Cardiac muscle cell (in vitro differentiated cells and primary cell): ENCODE data around the gene AFF2. TPM values are rescaled to one million over a fixed set of nuclear protein-coding genes. Genes with fewer than 3 reads are reported as not detected.

ENCODE experiments used
- DNase-seq, 2 donors: peaks; one replicate each; pipeline versions ENCODE4 v3.0.0 to v3.0.0-alpha.2; 2010 to 2017; ENCODE audit warnings: low read depth in 1 of 2, low spot score in 1 of 2
- H3K27ac ChIP-seq: fragments of 200-600 bp; sonication (generic); 2 replicates; pipeline ENCODE4 v1.5.1; 2016
- H3K27me3 ChIP-seq: fragments of 200-600 bp; sonication (generic); 2 replicates; pipeline ENCODE4 v1.6.0; 2016; ENCODE audit warnings: control low read depth
- H3K36me3 ChIP-seq: fragments of 200-600 bp; sonication (generic); 2 replicates; pipeline ENCODE4 v1.5.1; 2016; ENCODE audit warnings: control low read depth
- H3K4me1 ChIP-seq: fragments of 200-600 bp; sonication (generic); 2 replicates; pipeline ENCODE4 v1.8.1; 2017; ENCODE audit warnings: low read depth, mild to moderate bottlenecking, mixed run types
- H3K4me3 ChIP-seq: fragments of 200-600 bp; sonication (generic); 2 replicates; pipeline ENCODE4 v1.5.1; 2016; ENCODE audit warnings: mild to moderate bottlenecking
- H3K9me3 ChIP-seq: fragments of 200-600 bp; sonication (generic); 2 replicates; pipeline ENCODE4 v1.5.1; 2017; ENCODE audit warnings: low read depth, mild to moderate bottlenecking, control low read depth
- CTCF ChIP-seq: IDR thresholded peaks from 2 replicates; pipeline ENCODE4 v1.5.1; 2012; ENCODE audit warnings: low read depth, mild to moderate bottlenecking, low read length
- polyA plus RNA-seq: library from polyadenylated mRNA; unstranded; fragments of >200 nt; fragmentation: Nextera tagmentation; extraction: Ambion mirVana; gene quantifications from 2 replicates; pipeline ENCODE4 v1.2.1, GENCODE V29; 2016
- total RNA-seq: library from RNA; depleted of rRNA; stranded (reverse); fragments of >200 nt; gene quantifications from 2 replicates; pipeline ENCODE4 v1.2.3, GENCODE V29; 2016

AFF2 gene
- total and polyA plus RNA-seq, 2 experiments from 2014 or later: 4.4 to 8.3 TPM

DNA sequence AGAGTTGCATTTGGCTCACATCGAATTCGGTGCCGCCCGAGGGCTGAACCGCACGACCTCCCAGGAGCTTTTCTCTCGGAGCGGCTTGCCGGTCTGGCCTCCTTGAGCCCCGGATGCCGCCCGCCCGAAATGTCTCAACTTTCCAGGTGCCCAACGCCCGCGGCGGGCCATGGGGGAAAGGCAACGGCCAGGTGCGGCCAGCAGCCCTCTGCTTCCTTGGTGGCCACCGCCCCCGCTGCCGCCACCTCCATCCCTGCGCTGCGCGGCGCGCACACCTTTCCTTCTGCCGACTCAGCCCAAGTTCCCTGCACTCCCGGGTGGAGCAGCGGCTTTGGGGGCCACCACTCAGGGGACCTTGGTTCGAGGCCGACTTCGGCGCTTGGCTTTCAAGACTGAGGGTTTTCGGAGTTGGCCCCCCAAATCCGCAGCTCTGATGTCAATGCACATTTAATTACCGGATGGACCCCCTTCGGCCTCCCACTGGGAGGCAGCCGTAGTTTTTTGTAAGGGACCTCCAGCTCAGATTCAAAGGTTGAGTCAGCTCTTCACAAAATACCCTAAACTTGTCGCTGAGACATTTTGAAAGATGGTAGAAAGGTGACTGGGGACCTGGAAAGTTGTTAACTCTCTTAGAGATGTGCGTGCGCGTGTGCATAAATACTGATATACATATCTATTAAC lies 1.1 kb downstream of the AFF2 start:
- Histone ChIP-seq H3K36me3 (no peaks in the 10 kb centered on the region), H3K27me3 (no peaks in the 10 kb centered on the region), H3K4me3 (peak overlapping the region; percentile 78), H3K9me3 (peaks cover 3% of the 10 kb centered on the region), H3K4me1 (peaks cover 4% of the 10 kb centered on the region), H3K27ac (no peak overlapping the region)
- TF ChIP-seq CTCF: no peak
- DNase-seq: no peak

- peak in 1 of 2 donors; percentile 21 for DNase-seq
- no peak overlapping the region for H3K4me3 ChIP-seq
- no peak for TF ChIP-seq CTCF
These were observed 4.1 kb downstream of the AFF2 start for GRCh38 chrX:148504506-148504905.

GRCh38 chrX:148507418-148507817 lies 7.0 kb downstream of the AFF2 start:
- Histone ChIP-seq H3K27ac (no peak overlapping the region), H3K36me3 (no peaks in the 10 kb centered on the region), H3K9me3 (peaks cover 3% of the 10 kb centered on the region), H3K4me3 (no peak overlapping the region), H3K4me1 (peaks cover 4% of the 10 kb centered on the region), H3K27me3 (no peaks in the 10 kb centered on the region)
- TF ChIP-seq CTCF: no peak
- DNase-seq: no peak

More at GRCh38 chrX:148504506-148504905, 4.1 kb downstream of the AFF2 start:
- H3K27me3 ChIP-seq: no peaks in the 10 kb centered on the region
- H3K36me3 ChIP-seq: no peaks in the 10 kb centered on the region
- peaks cover 3% of the 10 kb centered on the region for H3K9me3 ChIP-seq
- peaks cover 4% of the 10 kb centered on the region for H3K4me1 ChIP-seq
- no peak overlapping the region for H3K27ac ChIP-seq

DNA sequence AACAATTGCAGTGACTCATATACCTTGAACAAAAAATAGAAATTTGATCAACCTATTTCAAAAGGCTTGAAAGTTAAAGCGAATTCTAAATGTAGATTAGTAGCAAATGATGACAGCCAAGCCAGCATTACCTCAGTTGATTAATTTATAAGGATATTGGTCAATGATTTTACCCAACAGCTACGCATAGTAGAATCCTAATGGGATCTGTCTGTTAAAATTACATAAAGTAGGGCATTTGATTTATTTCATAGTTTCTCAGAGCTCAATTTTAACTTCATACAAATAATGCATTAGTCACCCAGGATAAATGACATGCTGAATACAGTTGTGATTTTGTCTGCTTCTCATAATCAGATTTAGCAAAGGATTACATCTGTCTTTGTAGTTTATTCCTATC lies 12.0 kb downstream of the AFF2 start:
- Histone ChIP-seq H3K27ac (no peak overlapping the region), H3K36me3 (no peaks in the 10 kb centered on the region), H3K4me3 (no peak overlapping the region), H3K4me1 (no peaks in the 10 kb centered on the region), H3K27me3 (no peaks in the 10 kb centered on the region), H3K9me3 (no peaks in the 10 kb centered on the region)
- DNase-seq: no peak
- TF ChIP-seq CTCF: no peak

- Histone ChIP-seq H3K36me3 (no peaks in the 10 kb centered on the region), H3K27me3 (no peaks in the 10 kb centered on the region), H3K4me1 (peaks cover 6% of the 10 kb centered on the region), H3K27ac (no peak overlapping the region), H3K4me3 (no peak overlapping the region), H3K9me3 (no peaks in the 10 kb centered on the region)
- TF ChIP-seq CTCF: no peak
- no peak for DNase-seq
These were observed 13.2 kb downstream of the AFF2 start for GRCh38 chrX:148513661-148514060.
